GM12878 (cell line): ENCODE data around the gene TRAF3IP3. TPM values are rescaled to one million over a fixed set of nuclear protein-coding genes. Genes with fewer than 3 reads are reported as not detected.

ENCODE experiments used
- CHD2 ChIP-seq: IDR thresholded peaks from 2 replicates; pipeline ENCODE4 v1.6.1; 2011; ENCODE audit warnings: low read depth, low read length, improper control_type of control experiment, borderline replicate concordance
- CUX1 ChIP-seq: IDR thresholded peaks from 2 replicates; pipeline ENCODE4 v1.6.1; 2012; ENCODE audit warnings: improper control_type of control experiment, low read depth, low read length; ENCODE audit not compliant: insufficient replicate concordance
- DPF2 ChIP-seq: fragments of 450-650 bp; IDR thresholded peaks from 2 replicates; pipeline ENCODE4 v1.6.1; 2017; ENCODE audit warnings: mild to moderate bottlenecking
- FOXK2 ChIP-seq: fragments of 450-650 bp; IDR thresholded peaks from 2 replicates; pipeline ENCODE4 v1.6.1; 2017; ENCODE audit warnings: mild to moderate bottlenecking, moderate library complexity
- GABPA ChIP-seq: IDR thresholded peaks from 2 replicates; pipeline ENCODE4 v1.6.1; 2014; ENCODE audit warnings: antibody characterized with exemption, low read depth, mild to moderate bottlenecking, inconsistent platforms
- HCFC1 ChIP-seq: fragments of 150-350 bp; IDR thresholded peaks from 2 replicates; pipeline ENCODE4 v1.6.1; 2014; ENCODE audit warnings: low read length
- HDAC6 ChIP-seq: fragments of 200-600 bp; sonication (generic); IDR thresholded peaks from one replicate; pipeline ENCODE4 v1.8.0; 2017; ENCODE audit warnings: antibody characterized with exemption; ENCODE audit not compliant: unreplicated experiment
- IRF4 ChIP-seq: IDR thresholded peaks from 2 replicates; pipeline ENCODE4 v1.6.1; 2011; ENCODE audit warnings: low read depth, low read length
- KDM1A ChIP-seq: fragments of 200-600 bp; sonication (generic); IDR thresholded peaks from 2 replicates; pipeline ENCODE4 v1.6.1; 2016; ENCODE audit warnings: borderline replicate concordance
- MEF2A ChIP-seq: IDR thresholded peaks from 2 replicates; pipeline ENCODE4 v1.6.1; 2011; ENCODE audit warnings: low read depth, mild to moderate bottlenecking, low read length, moderate library complexity; ENCODE audit not compliant: insufficient read depth
- MEF2B ChIP-seq: fragments of 450-650 bp; IDR thresholded peaks from 2 replicates; pipeline ENCODE4 v1.6.1; 2018; ENCODE audit warnings: mild to moderate bottlenecking, moderate library complexity; ENCODE audit not compliant: partially characterized antibody, poor library complexity, severe bottlenecking
- MLLT1 ChIP-seq: fragments of 450-650 bp; IDR thresholded peaks from 2 replicates; pipeline ENCODE4 v1.6.1; 2016; ENCODE audit warnings: mild to moderate bottlenecking
- SP1 ChIP-seq: IDR thresholded peaks from one replicate; pipeline ENCODE4 v1.6.1; 2011; ENCODE audit warnings: low read depth, low read length
- STAT3 ChIP-seq: IDR thresholded peaks from 2 replicates; pipeline ENCODE4 v1.6.1; 2011; ENCODE audit warnings: low read depth, low read length, improper control_type of control experiment
- ZBTB11 ChIP-seq: fragments of 450-650 bp; formaldehyde crosslinking; IDR thresholded peaks from 2 replicates; pipeline ENCODE4 v1.5.0; 2022; ENCODE audit warnings: mild to moderate bottlenecking, missing genetic modification characterization
- ZBTB4 ChIP-seq: fragments of 450-650 bp; formaldehyde crosslinking; IDR thresholded peaks from 2 replicates; pipeline ENCODE4 v1.4.0; 2022; ENCODE audit warnings: mild to moderate bottlenecking, moderate library complexity
- polyA plus RNA-seq, 11 experiments: library from polyadenylated mRNA; depleted of rRNA in 4 of 11; unstranded in 6 of 11; stranded (reverse) in 5 of 11; fragments of >200 nt; fragmentation: Nextera tagmentation in 4 of 11; fragmentation: Illumina TruSeq in 1 of 11; extraction: Ambion mirVana in 4 of 11; extraction: Trizol in 1 of 11; gene quantifications; 1 replicate in 1 of 11; 2 replicates in 10 of 11; pipeline versions ENCODE4 v1.2.1 to v1.2.3, GENCODE V29; 2011 to 2016; ENCODE audit warnings: inconsistent platforms in 2 of 11, missing spikeins in 2 of 11, low read depth in 1 of 11
- total RNA-seq, 4 experiments: library from RNA; depleted of rRNA in 3 of 4; stranded (reverse); fragments of >200 nt in 3 of 4; fragmentation: Illumina TruSeq in 1 of 4; extraction: Trizol in 1 of 4; gene quantifications; 2 replicates each; pipeline versions ENCODE4 v1.2.1 to v1.2.3, GENCODE V29; 2013 to 2021

Gene TRAF3IP3
- total and polyA plus RNA-seq, 10 of the 15 experiments (the other 5 are each of a cell fraction or from before 2014, with no cell fraction given): 61.6 to 121 (median 96.5) TPM

- no peak for TF ChIP-seq ZBTB4 (CRISPR knock-in tag)
- no peak for TF ChIP-seq IRF4
- TF ChIP-seq KDM1A: no peak
- no peak for TF ChIP-seq HDAC6
- 0 out of 2 replicates have a peak, but pooled peaks have one; percentile 26 for TF ChIP-seq MEF2A
- TF ChIP-seq MLLT1: no peak; the same call in 1 of the 2 replicates
- no peak for TF ChIP-seq CUX1
- peak; percentile 83 for TF ChIP-seq GABPA
- TF ChIP-seq STAT3: no peak
- TF ChIP-seq CHD2: no peak
- TF ChIP-seq DPF2: peak; percentile 39; the same call in 1 of the 2 replicates
- no peak for TF ChIP-seq SP1
- peak; percentile 64 for TF ChIP-seq HCFC1
- no peak for TF ChIP-seq ZBTB11 (CRISPR knock-in tag)
- TF ChIP-seq MEF2B: peak; percentile 12
- peak; percentile 92 for TF ChIP-seq FOXK2
Measured at GRCh38 chr1:209827384-209828262, 71.8 kb downstream of the TRAF3IP3 start, which contains the start of gene UTP25 (continued).
